Neural cell (in vitro differentiated cells): ENCODE results near the gene PSIP1.

Experiments
- EP300 ChIP-seq: fragments of 450-650 bp; conservative IDR thresholded peaks from 2 replicates; pipeline ENCODE4 v1.6.1; 2014; ENCODE audit warnings: antibody characterized with exemption, mild to moderate bottlenecking, moderate library complexity; ENCODE audit not compliant: poor library complexity, severe bottlenecking
- POLR2AphosphoS5 ChIP-seq: IDR thresholded peaks from 2 replicates; pipeline ENCODE4 v1.6.1; 2012
- TF ChIP-seq, protein P1 (sequence below): fragments of 450-650 bp; IDR thresholded peaks from 2 replicates; pipeline ENCODE4 v1.5.1; 2014; ENCODE audit warnings: antibody characterized with exemption, mild to moderate bottlenecking, moderate library complexity; ENCODE audit not compliant: poor library complexity, severe bottlenecking

DNA sequence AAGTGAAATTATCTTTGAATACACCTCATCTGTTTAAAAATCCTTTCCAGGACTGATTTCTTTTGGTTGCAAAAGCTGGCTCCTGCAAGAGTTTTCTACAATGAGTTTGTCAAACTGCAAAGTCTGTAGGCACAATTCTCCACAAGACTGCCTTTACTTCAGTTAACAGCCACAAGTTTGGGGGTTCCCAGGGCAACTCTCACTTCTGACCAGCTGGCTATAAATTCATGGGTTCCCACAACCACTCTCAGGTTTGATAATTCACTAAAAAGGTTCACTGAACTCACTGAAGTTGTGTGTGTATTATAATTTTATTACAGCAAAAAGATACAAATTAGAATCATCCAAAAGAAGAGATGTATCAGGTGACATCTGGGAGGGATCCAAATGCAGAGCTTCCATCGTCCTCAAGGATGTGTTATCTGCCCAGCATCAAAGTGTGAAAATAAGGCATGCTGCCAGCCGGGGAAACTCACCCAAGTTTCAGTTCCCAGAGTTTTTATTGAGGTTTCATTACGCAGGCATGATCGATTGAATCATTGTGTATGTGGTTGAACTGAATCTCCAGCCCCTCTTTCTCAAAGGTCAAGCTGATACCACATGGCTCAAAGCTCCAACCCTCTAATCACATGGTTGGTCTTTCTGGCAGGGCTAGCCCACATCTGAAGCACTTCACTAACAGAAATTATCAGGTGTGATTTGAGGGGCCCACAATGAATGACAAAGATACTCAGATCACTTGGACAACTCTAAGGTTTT lies 19.0 kb upstream of the PSIP1 start:
- TF ChIP-seq, protein P1, sequence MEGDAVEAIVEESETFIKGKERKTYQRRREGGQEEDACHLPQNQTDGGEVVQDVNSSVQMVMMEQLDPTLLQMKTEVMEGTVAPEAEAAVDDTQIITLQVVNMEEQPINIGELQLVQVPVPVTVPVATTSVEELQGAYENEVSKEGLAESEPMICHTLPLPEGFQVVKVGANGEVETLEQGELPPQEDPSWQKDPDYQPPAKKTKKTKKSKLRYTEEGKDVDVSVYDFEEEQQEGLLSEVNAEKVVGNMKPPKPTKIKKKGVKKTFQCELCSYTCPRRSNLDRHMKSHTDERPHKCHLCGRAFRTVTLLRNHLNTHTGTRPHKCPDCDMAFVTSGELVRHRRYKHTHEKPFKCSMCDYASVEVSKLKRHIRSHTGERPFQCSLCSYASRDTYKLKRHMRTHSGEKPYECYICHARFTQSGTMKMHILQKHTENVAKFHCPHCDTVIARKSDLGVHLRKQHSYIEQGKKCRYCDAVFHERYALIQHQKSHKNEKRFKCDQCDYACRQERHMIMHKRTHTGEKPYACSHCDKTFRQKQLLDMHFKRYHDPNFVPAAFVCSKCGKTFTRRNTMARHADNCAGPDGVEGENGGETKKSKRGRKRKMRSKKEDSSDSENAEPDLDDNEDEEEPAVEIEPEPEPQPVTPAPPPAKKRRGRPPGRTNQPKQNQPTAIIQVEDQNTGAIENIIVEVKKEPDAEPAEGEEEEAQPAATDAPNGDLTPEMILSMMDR = no peak
- TF ChIP-seq EP300 (no peak), POLR2AphosphoS5 (no peak)
